GM19452 (cell line): ENCODE measurements around the gene LGALS7B.
"Not testable (repeated sequence)": the region's sequence is repeated elsewhere in the genome, so short reads cannot be mapped to it uniquely, and the experiment has no call there.

Experiments
- ATAC-seq: cut with Tn5 transposase; IDR thresholded peaks from one replicate; pipeline ENCODE4 v1.9.1; 2021; ENCODE audit not compliant: unreplicated experiment

LGALS7B gene

GRCh38 chr19:38769635-38770211, 19.3 kb upstream of the LGALS7B start:
- ATAC-seq = no peak

DNA sequence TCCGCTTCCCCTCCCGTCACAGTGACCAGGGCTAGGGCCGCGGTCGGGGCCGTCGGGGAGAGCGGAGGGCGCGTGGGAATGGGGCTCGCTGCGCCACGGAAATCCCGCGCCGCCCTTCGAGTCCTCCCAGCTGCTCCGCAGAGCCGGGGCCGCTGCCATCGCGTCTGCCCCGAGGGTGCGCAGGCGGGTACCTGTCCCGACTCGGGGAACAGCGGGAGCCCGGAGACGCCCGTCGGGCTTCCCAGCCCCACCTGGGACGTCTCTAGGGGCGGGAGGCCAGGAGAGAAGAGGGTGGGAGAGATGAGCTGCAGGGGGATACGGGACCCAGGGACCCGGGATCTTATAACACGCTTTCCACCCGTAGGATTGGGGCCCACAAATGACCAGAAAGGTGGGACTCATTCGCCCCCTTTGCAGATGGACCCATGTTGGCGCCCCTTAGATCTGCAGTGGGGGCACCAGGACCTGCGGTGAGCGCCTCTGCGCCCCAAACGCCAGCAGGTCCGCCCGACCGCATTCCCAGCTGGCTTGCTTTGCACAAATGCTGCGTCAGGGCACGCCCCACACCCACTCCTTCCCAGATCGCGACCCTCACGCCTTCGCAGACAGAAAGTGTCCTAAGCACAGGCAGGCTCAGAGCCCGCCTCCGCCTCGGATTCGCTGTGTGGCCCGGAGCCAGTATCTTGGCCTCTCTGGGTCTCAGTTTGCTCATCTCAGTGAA, 18.6 kb upstream of the LGALS7B start:
- ATAC-seq = not testable (repeated sequence)

GRCh38 chr19:38770949-38771275, 18.1 kb upstream of the LGALS7B start:
- ATAC-seq = not testable (repeated sequence)

DNA sequence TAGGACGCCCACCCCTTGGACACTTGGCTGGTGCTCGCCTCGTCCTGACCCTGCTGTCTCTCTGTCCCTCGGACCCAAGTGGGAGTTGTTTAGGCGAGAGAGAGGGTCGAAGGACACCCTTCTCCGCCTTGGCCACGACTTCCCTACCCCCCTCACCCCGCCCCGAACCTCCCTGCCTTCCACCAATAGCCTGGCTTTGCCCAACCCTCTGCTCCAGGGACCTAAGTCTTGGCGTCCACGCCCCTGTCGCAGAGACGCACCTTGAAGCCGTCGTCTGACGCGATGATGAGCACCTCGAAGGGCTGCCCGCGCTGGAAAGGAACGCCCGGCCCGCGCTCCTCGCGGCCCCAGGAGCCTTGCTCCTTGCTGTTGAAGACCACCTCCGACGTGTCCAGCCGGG, 17.4 kb upstream of the LGALS7B start:
- not testable (repeated sequence) for ATAC-seq

GRCh38 chr19:38773469-38774177, 15.4 kb upstream of the LGALS7B start, which contains the start of gene LGALS7:
Gene LGALS7, minus strand, starts transcription at chr19:38773517. Its CDS starts 25 bp downstream, at chr19:38773492.
- no peak for ATAC-seq

DNA sequence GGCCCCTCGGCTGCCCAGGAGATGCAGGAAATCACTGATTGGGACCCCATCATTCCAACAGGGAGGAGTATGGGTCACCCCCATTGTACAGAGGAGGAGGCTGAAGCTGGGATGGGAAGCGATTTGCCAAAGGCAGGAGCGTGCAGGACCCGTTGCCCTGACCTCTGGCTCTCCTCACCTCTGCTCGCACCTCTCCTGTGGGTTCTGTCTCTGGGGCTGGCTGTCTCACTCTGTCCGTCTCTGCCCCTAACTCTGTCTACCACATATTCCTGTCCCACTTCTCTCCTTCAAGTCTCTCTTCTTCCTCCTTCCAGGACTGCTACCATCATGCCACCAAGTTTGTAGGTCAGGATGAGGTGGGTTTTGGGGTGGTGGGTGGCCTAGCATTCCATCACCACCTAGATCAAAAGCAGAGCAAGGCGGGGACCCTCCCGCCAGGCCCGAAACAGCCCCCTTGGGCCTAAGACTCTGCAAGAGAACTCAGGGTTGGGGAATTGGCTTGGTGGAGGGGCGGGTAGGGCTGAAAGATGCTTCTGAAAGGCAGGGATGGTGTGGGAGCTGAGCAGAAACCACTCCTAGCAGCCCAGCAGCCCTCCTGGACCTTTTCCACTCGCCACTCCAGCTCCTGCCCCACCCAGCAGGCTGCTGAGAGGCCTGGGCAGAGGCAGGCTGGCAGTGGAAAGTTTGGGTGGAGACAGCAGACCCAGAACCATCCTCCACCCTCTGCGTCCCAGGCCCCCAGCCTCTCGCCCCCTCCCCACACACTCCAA, 14.6 kb upstream of the LGALS7B start:
- ATAC-seq = no peak

DNA sequence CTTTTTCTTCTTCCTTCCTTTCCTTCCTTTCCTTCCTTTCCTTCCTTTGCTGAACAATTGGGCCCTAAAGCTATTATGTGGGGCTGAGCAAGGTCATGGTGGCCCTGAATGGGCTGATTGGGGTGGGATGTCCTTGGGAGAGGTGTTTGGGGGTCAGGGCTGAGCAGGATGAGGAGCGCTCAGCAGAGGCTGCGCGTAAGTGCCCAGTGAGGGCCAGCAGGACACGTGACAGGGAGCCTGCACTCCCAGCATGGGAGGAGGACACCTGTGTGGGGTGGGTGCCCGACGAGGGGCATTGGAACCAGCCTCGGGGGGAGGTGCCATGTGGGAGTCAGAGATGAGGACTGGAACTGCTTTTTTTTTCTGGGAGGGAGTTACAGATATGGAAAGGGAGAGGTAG, 10.3 kb upstream of the LGALS7B start:
- no peak for ATAC-seq

DNA sequence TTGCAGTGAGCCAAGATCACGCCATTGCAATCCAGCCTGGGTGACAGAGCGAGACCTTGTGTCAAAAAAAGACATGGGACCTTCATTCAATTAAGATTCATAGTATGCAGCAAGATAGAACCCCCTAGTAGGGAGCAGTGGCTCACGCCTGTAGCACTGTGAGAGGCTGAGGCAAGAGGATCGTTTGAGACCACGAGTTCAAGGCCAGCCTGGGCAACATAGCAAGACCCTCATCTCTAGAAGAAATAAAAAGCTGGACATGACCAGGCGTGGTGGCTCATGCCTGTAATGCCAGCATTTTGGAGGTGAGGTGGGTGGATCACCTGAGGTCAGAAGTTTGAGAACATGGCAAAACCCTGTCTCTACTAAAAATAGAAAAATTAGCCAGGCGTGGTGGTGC, 8.6 kb upstream of the LGALS7B start:
- no peak for ATAC-seq

DNA sequence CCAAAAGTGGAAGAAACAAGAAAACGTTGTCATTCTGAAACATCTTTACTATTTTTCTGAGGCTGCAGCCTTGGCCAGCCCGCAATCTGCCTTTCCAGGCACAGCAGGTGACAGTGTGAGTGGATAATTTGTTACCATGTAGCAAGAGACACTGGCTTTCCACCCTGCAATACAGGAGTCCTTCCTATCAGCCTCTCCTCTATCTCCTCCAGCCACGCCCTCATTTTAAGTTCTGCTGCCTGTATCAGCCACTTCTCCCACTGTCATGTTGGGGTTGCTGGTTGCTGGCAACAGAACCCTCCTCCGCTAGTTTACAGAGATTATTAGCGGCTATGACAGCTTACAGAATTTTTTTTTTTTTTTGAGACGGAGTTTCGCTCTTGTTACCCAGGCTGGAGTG, 7.9 kb upstream of the LGALS7B start:
- no peak for ATAC-seq

- ATAC-seq = not testable (repeated sequence)
These were observed 6.8 kb upstream of the LGALS7B start for GRCh38 chr19:38782212-38782611.

GRCh38 chr19:38784224-38784623, 4.8 kb upstream of the LGALS7B start:
- no peak for ATAC-seq

DNA sequence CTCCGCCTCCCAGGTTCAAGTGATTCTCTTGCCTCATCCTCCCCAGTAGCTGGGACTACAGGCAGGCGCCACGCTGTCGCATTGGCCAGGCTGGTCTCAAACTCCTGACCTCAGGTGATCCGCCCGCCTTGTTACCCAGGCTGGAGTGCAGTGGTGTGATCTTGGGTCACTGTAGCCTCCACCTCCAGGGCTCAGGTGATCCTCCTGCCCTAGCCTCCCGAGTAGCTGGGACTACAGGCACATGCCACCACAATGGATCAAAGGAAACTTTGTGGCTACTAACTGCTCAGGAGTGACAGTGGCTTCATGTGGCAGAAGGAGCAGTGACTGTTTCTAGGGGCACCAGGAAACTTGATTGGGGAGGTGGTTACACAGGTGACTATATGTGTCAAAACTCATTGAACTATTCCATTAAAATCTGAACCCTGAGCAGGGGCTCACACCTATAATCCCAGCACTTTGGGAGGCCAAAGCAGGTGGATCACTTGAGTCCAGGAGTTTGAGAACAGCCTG, 3.8 kb upstream of the LGALS7B start:
- no peak for ATAC-seq

DNA sequence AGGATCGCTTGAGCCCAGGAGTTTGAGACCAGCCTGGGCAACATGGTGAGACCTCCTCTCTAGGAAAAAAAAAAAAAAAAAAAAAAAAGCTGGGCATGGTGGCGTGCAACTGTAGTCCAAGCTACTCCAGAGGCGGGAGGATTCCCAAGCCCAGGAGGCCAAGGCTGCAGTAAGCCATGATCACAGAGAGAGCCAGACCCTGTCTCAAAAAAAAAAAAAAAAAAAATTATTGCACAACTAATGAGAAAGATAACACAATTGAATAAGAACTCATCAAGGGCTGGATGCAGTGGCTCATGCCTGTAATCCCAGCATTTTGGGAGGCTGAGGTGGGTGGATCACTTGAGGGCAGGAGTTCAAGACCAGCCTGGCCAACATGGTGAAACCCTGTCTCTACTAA, 2.9 kb upstream of the LGALS7B start:
- not testable (repeated sequence) for ATAC-seq

- ATAC-seq = no peak
These were observed 2.3 kb upstream of the LGALS7B start for GRCh38 chr19:38786572-38787265.

GRCh38 chr19:38790507-38791403, 1.8 kb downstream of the LGALS7B start:
- ATAC-seq = not testable (repeated sequence)

GRCh38 chr19:38791451-38792064, 2.6 kb downstream of the LGALS7B start:
- peak; percentile 63 for ATAC-seq

DNA sequence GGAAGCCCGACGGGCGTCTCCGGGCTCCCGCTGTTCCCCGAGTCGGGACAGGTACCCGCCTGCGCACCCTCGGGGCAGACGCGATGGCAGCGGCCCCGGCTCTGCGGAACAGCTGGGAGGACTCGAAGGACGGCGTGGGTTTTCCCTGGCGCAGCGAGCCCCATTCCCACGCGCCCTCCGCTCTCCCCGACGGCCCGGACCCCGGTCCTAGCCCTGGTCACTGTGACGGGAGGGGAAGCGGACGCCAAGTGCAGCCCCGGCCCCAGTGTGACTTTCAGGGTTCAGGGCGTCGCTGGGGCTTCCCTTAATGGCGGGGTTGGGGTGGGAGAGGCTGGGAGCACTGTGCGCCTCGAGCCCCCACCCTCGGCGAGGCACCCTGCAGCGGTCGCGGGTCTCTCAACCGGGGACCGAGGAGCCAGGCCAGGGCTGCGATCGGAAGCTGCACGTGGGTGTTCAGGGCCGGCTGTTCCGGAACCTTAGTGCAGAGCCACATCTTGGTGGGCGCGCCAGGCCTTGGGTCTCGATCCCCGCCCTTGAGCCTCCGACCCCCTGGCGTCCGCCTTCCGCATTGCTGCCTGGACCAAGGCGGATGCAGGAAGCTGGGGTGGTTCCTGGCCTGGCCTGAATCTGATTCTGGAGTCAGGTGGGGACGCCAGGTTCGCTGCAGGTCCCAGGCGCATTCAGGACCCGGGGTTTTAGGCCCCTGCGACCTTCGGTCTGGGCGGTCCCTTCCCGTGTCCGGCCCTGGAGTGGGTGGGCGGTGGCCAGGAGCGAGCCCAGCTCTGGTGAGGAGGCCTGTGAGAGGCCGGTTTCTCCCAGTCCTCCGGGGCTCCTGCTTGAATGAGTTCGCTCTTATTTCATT, 3.5 kb downstream of the LGALS7B start:
- no peak for ATAC-seq

DNA sequence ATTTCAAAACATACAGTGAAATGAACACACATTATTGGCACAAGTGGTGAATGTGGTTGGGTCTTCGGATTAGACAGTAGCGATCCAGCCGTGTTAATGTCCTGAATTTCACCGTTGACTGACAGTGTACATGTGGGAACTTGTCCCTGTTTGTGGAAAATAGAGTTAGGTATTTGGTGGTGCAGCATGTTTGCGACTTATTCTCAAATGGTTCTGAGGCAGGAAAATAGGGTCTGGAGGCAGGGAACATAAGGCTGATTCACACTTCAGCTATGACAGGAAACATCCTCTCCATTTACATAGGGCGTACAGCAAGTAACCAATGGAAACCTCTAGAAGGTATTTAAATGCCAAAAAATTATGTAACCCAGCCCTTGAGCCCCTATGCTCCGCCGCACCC, 4.2 kb downstream of the LGALS7B start:
- ATAC-seq = no peak
